Astrocyte of the hippocampus (primary cell): ENCODE data around the gene UCP2.
"Not testable (repeated sequence)": the region's sequence is repeated elsewhere in the genome, so short reads cannot be mapped to it uniquely, and the experiment has no call there.

ENCODE experiments used
- DNase-seq: peaks from one replicate; pipeline ENCODE4 v3.0.0; 2011; ENCODE audit warnings: low read depth, low spot score

The UCP2 gene

GRCh38 chr11:73944085-73944484 lies 38.6 kb downstream of the UCP2 start:
- DNase-seq = no peak

- no peak for DNase-seq
Observed at GRCh38 chr11:73942010-73942409, 40.6 kb downstream of the UCP2 start.

GRCh38 chr11:73940801-73941570 lies 41.7 kb downstream of the UCP2 start:
- no peak for DNase-seq

- DNase-seq = peak; percentile 27
Observed at GRCh38 chr11:73939096-73939495, 43.5 kb downstream of the UCP2 start.

GRCh38 chr11:73936047-73936446 lies 46.6 kb downstream of the UCP2 start:
- DNase-seq = not testable (repeated sequence)

- no peak for DNase-seq
Observed at GRCh38 chr11:73932781-73933180, 49.9 kb downstream of the UCP2 start.

GRCh38 chr11:73931951-73932350 lies 50.7 kb downstream of the UCP2 start:
- DNase-seq = no peak

- DNase-seq = peak; percentile 85
Observed at GRCh38 chr11:73931039-73931645, 51.5 kb downstream of the UCP2 start.

GRCh38 chr11:73929388-73929787 lies 53.3 kb downstream of the UCP2 start:
- DNase-seq = no peak
